Activated CD4-positive, alpha-beta memory T cell treated with anti-CD3 and anti-CD28 coated beads, Interleukin-2, amount 10 ng/mL, durations not matched to agents 7 days and 5 days (primary cell): ENCODE data around the gene NAA15. TPM values are rescaled to one million over a fixed set of nuclear protein-coding genes. Genes with fewer than 3 reads are reported as not detected.
"Not testable (repeated sequence)": the region's sequence is repeated elsewhere in the genome, so short reads cannot be mapped to it uniquely, and the experiment has no call there.

Experiments used
- CTCF ChIA-PET: fragments of 350-600 bp; sonication (Branson Sonifier 250); formaldehyde crosslinking; loops from one replicate; lab custom pipeline; 2021; ENCODE audit warnings: antibody characterized with exemption, inconsistent platforms; lab: Charles Lee
- POLR2A ChIA-PET: fragments of 350-600 bp; sonication (Branson Sonifier 250); formaldehyde crosslinking; loops from one replicate; lab custom pipeline; 2021; ENCODE audit warnings: antibody characterized with exemption; lab: Charles Lee
- DNase-seq: peaks from one replicate; pipeline ENCODE4 v3.0.0-alpha.2; 2020
- H3K27ac Mint-ChIP-seq: one replicate; pipeline ENCODE4 v1.8.0; 2021; ENCODE audit warnings: mild to moderate bottlenecking, mixed read lengths
- H3K27me3 Mint-ChIP-seq: one replicate; pipeline ENCODE4 v1.8.0; 2021; ENCODE audit warnings: mixed read lengths
- H3K36me3 Mint-ChIP-seq: one replicate; pipeline ENCODE4 v1.8.0; 2021; ENCODE audit warnings: low read depth, mixed read lengths
- H3K4me1 Mint-ChIP-seq: one replicate; pipeline ENCODE4 v1.8.0; 2021; ENCODE audit warnings: mixed read lengths
- H3K4me3 Mint-ChIP-seq: one replicate; pipeline ENCODE4 v1.8.0; 2021; ENCODE audit warnings: mild to moderate bottlenecking, mixed read lengths
- H3K9me3 Mint-ChIP-seq: one replicate; pipeline ENCODE4 v1.8.0; 2021; ENCODE audit warnings: mixed read lengths
- total RNA-seq, 2 experiments: library from RNA; stranded (reverse); gene quantifications; one replicate each; pipeline ENCODE4 v1.2.3, GENCODE V29; 2021

The NAA15 gene
- total RNA-seq, 2 experiments from 2014 or later, result 45.7 to 52.5 TPM

DNA sequence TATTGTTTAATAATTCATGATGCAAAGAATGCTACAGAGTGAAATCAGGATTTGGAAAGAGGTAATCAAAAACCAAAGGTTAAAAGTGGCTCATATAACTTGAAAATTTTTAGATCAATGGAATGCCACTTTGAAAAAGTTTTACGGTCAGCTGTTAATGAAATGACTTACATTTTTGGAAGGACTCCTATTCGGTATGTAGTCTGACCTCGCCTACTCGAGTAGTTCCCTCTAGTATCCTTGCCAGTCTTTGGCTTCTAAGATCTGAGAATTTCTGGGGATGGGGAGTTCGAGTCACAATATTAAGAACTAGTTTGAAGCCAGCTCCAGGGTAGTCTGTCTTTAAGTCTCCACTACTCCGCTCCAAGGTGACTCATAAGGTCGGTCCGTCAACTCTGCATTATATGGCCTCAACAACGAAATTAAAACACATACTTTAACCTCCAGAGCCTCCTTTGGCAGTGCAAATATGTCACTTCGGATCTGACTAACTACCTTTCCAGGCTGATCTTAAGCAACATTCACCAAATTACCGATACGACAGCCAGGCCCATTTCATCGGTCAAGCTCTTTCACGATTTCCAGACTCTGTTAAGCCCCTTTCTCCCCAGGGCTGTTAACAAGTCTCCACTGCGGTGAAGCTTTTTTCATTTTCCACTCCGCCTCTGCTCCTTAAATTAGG lies 733 bp upstream of the NAA15 start:
- Mint-ChIP-seq H3K4me3 (peak overlapping the region; percentile 88), H3K36me3 (peaks cover 22% of the 10 kb centered on the region), H3K9me3 (no peaks in the 10 kb centered on the region), H3K27me3 (no peaks in the 10 kb centered on the region), H3K4me1 (peaks cover 62% of the 10 kb centered on the region), H3K27ac (peak overlapping the region; percentile 94)
- peak; percentile 23 for DNase-seq
- POLR2A ChIA-PET, result interaction anchor here (0.6 to 4.7 kb wide), 24 partner anchors 8 to 1058 kb away, joined by 3 to 65 read pairs (median 5); partner anchors contain the start of genes ELF2, NOCT, SETD7 and SLC7A11
- CTCF ChIA-PET, result interaction anchor here (0.6 to 3.7 kb wide), 17 partner anchors 11 to 270 kb away, joined by 3 to 22 read pairs (median 3); partner anchors contain the start of gene ELF2

DNA sequence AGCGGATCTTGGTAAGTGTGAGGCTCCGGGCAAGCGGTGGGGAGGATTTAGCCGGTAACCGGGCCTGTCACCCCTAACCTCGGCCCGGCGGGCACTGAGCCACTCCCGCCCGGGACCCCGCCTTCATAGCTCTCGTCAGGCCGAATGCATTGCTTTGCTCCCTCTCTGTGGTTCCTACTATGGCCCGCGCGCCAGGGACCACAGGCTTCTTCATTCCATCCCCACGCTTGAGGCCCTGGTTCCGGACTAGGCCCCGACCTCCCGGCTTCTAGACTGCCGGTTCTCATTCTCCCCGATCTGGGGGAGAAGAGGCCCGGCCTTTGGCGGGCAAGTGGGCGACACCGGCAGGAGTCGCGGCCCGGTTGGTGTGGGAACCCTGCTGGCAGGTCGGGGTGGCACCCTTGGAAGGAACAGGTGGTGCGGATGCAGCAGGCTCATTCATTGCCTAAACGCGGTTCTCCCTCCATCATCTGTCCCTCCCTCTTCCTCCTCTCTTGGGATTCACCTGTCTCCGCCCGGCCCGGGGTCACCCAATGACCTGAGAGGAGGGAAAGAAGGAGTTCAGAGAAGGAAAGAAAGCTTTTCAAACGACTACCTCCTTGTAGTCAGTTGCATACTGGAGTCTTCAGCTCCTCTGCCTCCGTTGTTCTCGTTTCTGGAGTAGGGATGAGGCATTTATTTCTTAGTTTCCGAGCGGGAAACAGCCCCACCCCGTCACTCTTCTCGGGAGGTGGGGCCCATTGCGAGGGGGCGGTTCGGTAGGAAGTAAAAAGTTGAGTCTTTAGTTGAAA lies 711 bp downstream of the NAA15 start, which contains the start of gene NDUFC1:
Gene NDUFC1 (minus strand): TSS at position 657 of the 791 bp plus-strand sequence. CDS start 6,679 bp downstream, outside the sequence.
- Mint-ChIP-seq H3K27ac (peak within 1 kb of the TSS; percentile 94), H3K9me3 (no peaks in the 10 kb centered on the region), H3K4me1 (peaks cover 59% of the 10 kb centered on the region), H3K4me3 (peak within 1 kb of the TSS; percentile 88), H3K36me3 (peaks cover 36% of the 10 kb centered on the region), H3K27me3 (no peaks in the 10 kb centered on the region)
- peak; percentile 71 for DNase-seq
- ChIA-PET CTCF (interaction anchor here (0.8 to 3.7 kb wide), 11 partner anchors 10 to 271 kb away, joined by 3 to 22 read pairs (median 4); partner anchors contain the start of gene ELF2), POLR2A (interaction anchor here (0.6 to 4.7 kb wide), 19 partner anchors 10 to 356 kb away, joined by 3 to 65 read pairs (median 5); partner anchors contain the start of genes ELF2, NOCT and SETD7)

DNA sequence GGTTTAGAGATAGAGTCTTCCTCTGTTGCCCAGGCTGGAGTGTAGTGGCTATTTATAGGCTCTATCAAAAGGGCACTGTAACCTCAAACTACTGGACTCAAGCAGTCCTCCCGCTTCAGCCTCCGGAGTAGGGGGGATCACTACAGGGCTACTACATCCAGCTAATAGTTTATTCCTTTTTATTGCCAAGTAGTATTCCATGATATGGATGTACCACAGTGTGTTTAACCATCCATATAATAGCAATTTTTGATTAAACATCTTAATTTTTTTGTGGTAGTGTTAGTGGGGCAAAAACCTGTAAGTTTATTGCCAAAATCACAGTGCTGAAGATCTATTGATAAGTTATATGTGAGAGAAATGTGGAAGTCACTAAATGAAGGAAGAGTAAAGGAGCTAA lies 3.6 kb downstream of the NAA15 start:
- ChIA-PET CTCF (interaction anchor here (1.2 to 1.8 kb wide), 2 partner anchors 9 to 25 kb away, joined by 3 to 9 read pairs; no protein-coding TSS in a partner anchor), POLR2A (interaction anchor here (0.6 to 0.7 kb wide), 2 partner anchors 97 to 172 kb away, joined by 3 read pairs; no protein-coding TSS in a partner anchor)
- DNase-seq, result no peak
- H3K4me3 Mint-ChIP-seq, result no peak overlapping the region
- peaks cover 49% of the 10 kb centered on the region for H3K4me1 Mint-ChIP-seq
- H3K36me3 Mint-ChIP-seq, result peaks cover 42% of the 10 kb centered on the region
- no peaks in the 10 kb centered on the region for H3K9me3 Mint-ChIP-seq
- H3K27me3 Mint-ChIP-seq, result no peaks in the 10 kb centered on the region
- no peak overlapping the region for H3K27ac Mint-ChIP-seq

DNA sequence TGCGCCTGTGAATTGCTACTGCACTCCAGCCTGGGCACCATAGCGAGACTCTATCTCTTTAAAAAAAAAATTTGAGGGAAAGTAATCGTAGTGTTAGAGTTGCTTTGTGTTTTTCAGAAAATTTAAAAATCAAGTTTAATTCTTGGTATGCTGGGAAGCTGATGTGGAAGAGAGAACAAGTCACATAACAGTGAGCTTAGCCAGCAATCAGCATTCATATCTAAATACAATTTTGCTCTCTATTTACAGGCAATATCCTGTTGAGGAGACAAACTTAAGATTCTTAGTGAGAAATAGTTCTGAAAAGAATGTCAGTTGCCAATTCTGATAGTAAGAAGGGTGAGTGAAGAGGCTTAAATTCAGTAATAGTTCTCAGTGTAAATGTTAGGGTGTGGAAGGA lies 10.6 kb downstream of the NAA15 start:
- Mint-ChIP-seq H3K27me3 (no peaks in the 10 kb centered on the region), H3K9me3 (peaks cover 2% of the 10 kb centered on the region), H3K36me3 (peaks cover 21% of the 10 kb centered on the region), H3K27ac (peak overlapping the region; percentile 4), H3K4me3 (no peak overlapping the region), H3K4me1 (peaks cover 60% of the 10 kb centered on the region)
- ChIA-PET POLR2A (interaction anchor here (1.0 to 2.6 kb wide), 4 partner anchors 10 to 134 kb away, joined by 3 to 25 read pairs (median 3); partner anchors contain the start of genes NAA15 and NDUFC1), CTCF (interaction anchor here (0.7 to 2.6 kb wide), 5 partner anchors 10 to 281 kb away, joined by 3 to 12 read pairs (median 4); partner anchors contain the start of genes NAA15 and NDUFC1)
- DNase-seq, result no peak

DNA sequence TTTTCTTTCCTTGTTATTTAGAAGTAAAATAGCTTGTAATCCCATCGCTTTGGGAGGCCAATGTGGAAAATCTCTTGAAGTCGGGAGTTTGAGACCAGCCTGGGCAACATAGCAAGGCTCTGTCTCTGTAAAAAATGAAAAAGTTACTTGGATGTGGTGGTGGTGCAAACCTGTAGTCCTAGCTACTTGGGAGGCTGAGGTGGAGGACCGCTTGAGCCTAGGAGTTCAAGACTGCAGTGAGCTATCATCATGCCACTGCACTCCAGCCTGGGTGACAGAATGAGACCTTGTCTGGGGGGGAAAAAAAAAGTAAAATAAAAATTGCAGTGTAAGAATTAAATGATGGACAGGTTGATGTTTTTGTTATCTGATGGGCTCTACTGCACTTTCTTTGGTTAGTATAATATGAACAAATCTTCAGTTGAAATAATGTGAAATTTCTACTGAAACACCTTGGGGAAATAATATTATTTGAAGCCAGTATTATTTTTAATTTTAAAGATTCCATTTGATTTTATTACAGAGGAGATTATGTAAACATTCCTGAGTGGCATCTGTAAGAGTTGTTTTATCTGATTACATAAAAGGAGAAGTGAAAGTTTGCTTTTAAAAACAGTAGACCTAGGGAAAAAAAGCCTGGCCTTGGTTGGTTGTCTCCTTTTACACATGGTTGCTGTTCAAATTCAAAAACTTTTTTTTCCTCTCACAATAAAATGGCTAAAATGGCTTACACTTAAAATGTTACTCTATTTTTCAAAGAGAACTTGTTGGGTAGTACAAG lies 11.4 kb downstream of the NAA15 start:
- H3K4me1 Mint-ChIP-seq, result peaks cover 61% of the 10 kb centered on the region
- peak overlapping the region; percentile 39 for H3K4me3 Mint-ChIP-seq
- no peak for DNase-seq
- H3K9me3 Mint-ChIP-seq, result peaks cover 4% of the 10 kb centered on the region
- H3K27ac Mint-ChIP-seq, result peak overlapping the region; percentile 52
- peaks cover 23% of the 10 kb centered on the region for H3K36me3 Mint-ChIP-seq
- CTCF ChIA-PET, result interaction anchor here (0.7 to 2.6 kb wide), 6 partner anchors 11 to 282 kb away, joined by 3 to 12 read pairs (median 4); partner anchors contain the start of genes NAA15 and NDUFC1
- POLR2A ChIA-PET, result interaction anchor here (1.0 to 2.6 kb wide), 3 partner anchors 11 to 16 kb away, joined by 3 to 25 read pairs (median 3); partner anchors contain the start of genes NAA15 and NDUFC1
- no peaks in the 10 kb centered on the region for H3K27me3 Mint-ChIP-seq

DNA sequence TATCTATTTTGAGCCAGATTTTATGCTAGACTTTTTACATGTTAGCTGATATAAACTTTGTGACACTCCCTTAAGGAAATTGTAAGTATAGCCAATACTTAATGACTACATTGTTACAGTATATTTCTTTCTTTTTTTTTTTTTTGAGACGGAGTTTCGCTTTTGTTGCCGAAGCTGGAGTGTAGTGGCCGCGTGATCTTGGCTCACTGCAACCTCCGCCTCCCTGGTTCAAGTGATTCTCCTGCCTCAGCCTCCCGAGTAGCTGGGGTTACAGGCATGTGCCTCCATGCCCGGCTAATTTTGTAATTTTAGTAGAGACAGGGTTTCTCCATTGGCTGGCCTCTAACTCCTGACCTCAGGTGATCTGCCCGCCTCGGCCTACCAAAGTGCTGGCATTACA lies 12.1 kb downstream of the NAA15 start:
- CTCF ChIA-PET, result interaction anchor here (1.1 to 2.6 kb wide), 3 partner anchors 13 to 283 kb away, joined by 3 to 12 read pairs (median 4); partner anchors contain the start of gene NAA15
- Mint-ChIP-seq H3K4me1 (peaks cover 63% of the 10 kb centered on the region), H3K36me3 (peaks cover 28% of the 10 kb centered on the region), H3K4me3 (peak overlapping the region; percentile 39), H3K27ac (peak overlapping the region; percentile 61)
- POLR2A ChIA-PET, result interaction anchor here (2.6 kb wide), 1 partner anchor 12 kb away, joined by 25 read pairs; the partner anchor contains the start of genes NAA15 and NDUFC1
- not testable (repeated sequence) for DNase-seq, H3K27me3 Mint-ChIP-seq, H3K9me3 Mint-ChIP-seq

DNA sequence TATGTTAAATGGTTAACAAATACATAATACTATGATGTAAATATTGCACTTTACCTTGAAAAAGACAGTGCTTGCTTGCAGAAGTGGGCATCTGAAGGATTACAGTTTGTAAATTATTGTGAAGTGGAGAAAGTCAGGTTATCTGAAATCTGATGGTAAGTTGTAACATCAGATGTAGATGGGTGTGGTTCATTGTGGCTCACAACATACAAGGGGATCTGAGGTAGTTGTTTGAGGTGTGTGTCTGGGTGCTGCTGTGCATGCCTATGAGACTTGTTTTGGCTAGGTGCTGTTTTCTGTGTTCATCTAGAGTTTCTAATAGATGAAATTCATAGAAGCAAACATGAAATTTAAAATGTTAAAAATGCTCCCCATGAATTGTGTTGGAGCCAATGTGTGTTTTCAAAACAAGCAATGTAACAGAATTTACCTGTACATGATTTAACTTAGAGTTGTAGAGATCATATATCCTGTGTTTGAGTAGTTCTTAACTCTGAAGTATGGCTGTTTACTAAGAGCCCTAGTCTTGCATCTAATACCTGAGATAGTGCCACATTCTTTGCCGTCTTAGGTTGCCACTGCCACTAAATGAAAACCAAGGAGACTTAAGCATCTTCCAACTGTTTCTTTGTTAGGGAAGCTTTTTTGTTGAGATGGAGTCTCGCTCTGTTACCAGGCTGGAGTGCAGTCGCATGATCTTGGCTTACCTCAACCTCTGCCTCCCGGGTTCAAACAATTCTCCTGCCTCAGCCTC lies 12.9 kb downstream of the NAA15 start:
- peak overlapping the region; percentile 61 for H3K27ac Mint-ChIP-seq
- ChIA-PET POLR2A (interaction anchor here (1.1 to 2.3 kb wide), 2 partner anchors 12 to 18 kb away, joined by 3 to 13 read pairs; partner anchors contain the start of genes NAA15 and NDUFC1), CTCF (interaction anchor here (1.1 to 1.8 kb wide), 2 partner anchors 13 to 18 kb away, joined by 4 to 8 read pairs; partner anchors contain the start of gene NAA15)
- no peaks in the 10 kb centered on the region for H3K27me3 Mint-ChIP-seq
- H3K4me3 Mint-ChIP-seq, result no peak overlapping the region
- H3K4me1 Mint-ChIP-seq, result peaks cover 63% of the 10 kb centered on the region
- DNase-seq, result no peak
- peaks cover 28% of the 10 kb centered on the region for H3K36me3 Mint-ChIP-seq
- peaks cover 4% of the 10 kb centered on the region for H3K9me3 Mint-ChIP-seq

DNA sequence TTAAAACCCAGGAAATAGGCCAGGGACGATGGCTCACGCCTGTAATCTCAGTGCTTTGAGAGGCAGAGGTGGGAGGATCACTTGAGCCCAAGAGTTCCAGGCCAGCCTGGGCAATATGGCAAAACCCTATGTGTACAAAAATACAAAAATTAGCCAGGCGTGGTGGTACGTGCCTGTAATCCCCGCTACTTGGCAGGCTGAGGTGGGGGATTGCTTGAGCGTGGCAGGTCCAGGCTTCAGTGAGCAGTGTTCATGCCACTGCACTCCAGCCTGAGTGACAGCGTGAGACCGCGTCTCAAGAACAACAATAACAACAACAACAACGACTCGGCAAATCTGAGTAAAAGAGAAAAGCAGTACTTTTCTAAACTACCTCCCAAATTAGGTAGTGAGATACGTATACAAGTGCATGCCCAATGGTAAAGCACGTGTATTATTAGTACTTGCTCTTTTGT lies 13.9 kb downstream of the NAA15 start:
- no peak overlapping the region for H3K4me3 Mint-ChIP-seq
- no peak for DNase-seq
- POLR2A ChIA-PET, result interaction anchor here (1.1 to 2.3 kb wide), 4 partner anchors 13 to 138 kb away, joined by 3 to 13 read pairs (median 3); partner anchors contain the start of genes ELF2, NAA15 and NDUFC1
- peaks cover 34% of the 10 kb centered on the region for H3K36me3 Mint-ChIP-seq
- peaks cover 4% of the 10 kb centered on the region for H3K9me3 Mint-ChIP-seq
- no peaks in the 10 kb centered on the region for H3K27me3 Mint-ChIP-seq
- H3K4me1 Mint-ChIP-seq, result peaks cover 70% of the 10 kb centered on the region
- H3K27ac Mint-ChIP-seq, result peak overlapping the region; percentile 61
- CTCF ChIA-PET, result interaction anchor here (1.8 kb wide), 1 partner anchor 19 kb away, joined by 8 read pairs; no protein-coding TSS in a partner anchor

DNA sequence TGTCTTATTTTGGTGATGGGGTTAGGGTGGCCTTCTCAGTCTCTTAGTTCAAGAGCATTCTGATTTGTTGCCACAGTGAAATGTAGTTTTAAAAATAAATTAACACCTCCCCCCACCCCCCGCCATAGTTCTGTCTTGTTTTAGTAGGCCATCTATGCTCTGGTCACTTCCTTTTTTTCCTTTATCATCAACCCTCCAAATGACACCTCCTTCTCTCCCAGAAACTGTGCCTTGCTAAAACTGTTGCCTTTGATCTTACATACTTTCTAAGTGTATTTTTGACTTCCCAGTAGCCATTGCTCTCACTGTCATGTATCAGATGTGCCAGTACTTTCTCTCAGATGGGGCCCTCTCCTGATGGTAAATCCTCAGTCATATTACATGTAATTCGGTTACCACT lies 15.4 kb downstream of the NAA15 start:
- ChIA-PET POLR2A (interaction anchor here (1.5 kb wide), 1 partner anchor 14 kb away, joined by 3 read pairs; no protein-coding TSS in a partner anchor), CTCF (interaction anchor here (0.9 kb wide), 1 partner anchor 15 kb away, joined by 3 read pairs; the partner anchor contains the start of gene NAA15)
- H3K4me3 Mint-ChIP-seq, result no peak overlapping the region
- peaks cover 34% of the 10 kb centered on the region for H3K36me3 Mint-ChIP-seq
- DNase-seq, result no peak
- H3K27me3 Mint-ChIP-seq, result no peaks in the 10 kb centered on the region
- H3K4me1 Mint-ChIP-seq, result peaks cover 64% of the 10 kb centered on the region
- no peak overlapping the region for H3K27ac Mint-ChIP-seq
- peaks cover 4% of the 10 kb centered on the region for H3K9me3 Mint-ChIP-seq

DNA sequence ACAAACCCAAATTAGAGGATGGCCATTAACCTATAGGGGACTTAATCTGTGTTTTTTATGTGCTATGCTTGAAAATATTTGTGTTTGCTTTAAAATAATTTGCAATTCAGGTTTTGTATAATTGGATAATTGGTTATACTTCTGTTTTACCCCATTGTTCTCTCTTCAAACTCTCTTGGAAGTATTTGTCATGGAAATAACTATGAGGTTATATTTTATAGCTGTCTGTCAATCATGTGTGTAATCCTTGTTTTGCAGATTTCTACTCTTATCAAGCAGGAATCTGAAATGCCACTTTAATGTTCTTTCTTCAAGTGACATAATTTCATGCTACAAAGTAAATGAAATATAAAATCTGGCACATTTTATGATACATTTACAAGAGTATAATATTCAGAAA lies 16.3 kb downstream of the NAA15 start:
- Mint-ChIP-seq H3K4me1 (peaks cover 63% of the 10 kb centered on the region), H3K27ac (no peak overlapping the region), H3K27me3 (no peaks in the 10 kb centered on the region), H3K9me3 (peaks cover 4% of the 10 kb centered on the region), H3K4me3 (no peak overlapping the region), H3K36me3 (peaks cover 42% of the 10 kb centered on the region)
- DNase-seq, result no peak
- POLR2A ChIA-PET, result no interaction called here
- CTCF ChIA-PET, result interaction anchor here (0.9 kb wide), 1 partner anchor 16 kb away, joined by 3 read pairs; the partner anchor contains the start of gene NAA15
